ENCODE data around the gene TCEA3. TPM values are rescaled to one million over a fixed set of nuclear protein-coding genes. Genes with fewer than 3 reads are reported as not detected.

Gene TCEA3
- total RNA-seq, 1 experiment from 2014 or later = 0.72 TPM

DNA sequence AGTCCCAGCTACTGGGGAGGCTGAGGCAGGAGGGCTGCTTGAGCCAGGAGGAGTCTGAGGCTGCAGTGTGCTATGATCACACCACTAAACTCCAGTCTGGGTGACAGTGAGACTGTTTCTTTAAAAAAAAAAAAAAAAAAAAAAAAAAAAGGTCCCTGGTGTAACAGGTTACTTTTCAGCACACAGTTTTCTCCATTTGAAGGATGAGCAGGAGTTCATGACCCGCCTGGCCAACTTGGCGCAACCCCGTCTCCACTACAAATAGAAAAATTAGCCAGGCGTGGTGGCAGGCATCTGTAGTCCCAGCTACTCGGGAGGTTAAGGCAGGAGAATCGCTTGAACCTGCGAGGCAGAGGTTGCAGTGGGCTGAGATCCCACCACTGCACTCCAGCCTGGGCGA is 92.8 kb downstream of the TCEA3 start:
- DNase-seq (ENCODE audit: low spot score) = no peak

Other genes with a start within 250 kb of the TCEA3 start
- not detected in 2 replicates for gene HTR1D, start 207.2 kb downstream of the TCEA3 start, total RNA-seq (2014; rRNA removed; shearing (Covaris generic))
- gene HNRNPR, start 80.5 kb downstream of the TCEA3 start, total RNA-seq (2014; rRNA removed; shearing (Covaris generic)) = 165 and 180 TPM in 2 replicates
- gene ZNF436, start 54.9 kb downstream of the TCEA3 start, total RNA-seq (2014; rRNA removed; shearing (Covaris generic)) = 18.0 and 20.8 TPM in 2 replicates
- gene ASAP3, start 59.4 kb upstream of the TCEA3 start, total RNA-seq (2014; rRNA removed; shearing (Covaris generic)) = 18.4 and 36.3 TPM in 2 replicates
- gene E2F2, start 106.5 kb upstream of the TCEA3 start, total RNA-seq (2014; rRNA removed; shearing (Covaris generic)) = 4.4 and 5.2 TPM in 2 replicates
- 543 and 586 TPM in 2 replicates for gene ID3, start 134.8 kb upstream of the TCEA3 start, total RNA-seq (2014; rRNA removed; shearing (Covaris generic))

All from H4 (cell line).